OCI-M1 (cell line): Measurements from ENCODE around the gene PML.
"Not testable (repeated sequence)": the region's sequence is repeated elsewhere in the genome, so short reads cannot be mapped to it uniquely, and the experiment has no call there.

ENCODE experiments used
- DNase-seq: peaks from one replicate; lab custom pipeline; 2025; lab: John Stamatoyannopoulos, UW

Gene PML

GRCh38 chr15:73957785-73958184, 36.7 kb upstream of the PML start:
- DNase-seq, result no peak

GRCh38 chr15:73959012-73959581, 35.4 kb upstream of the PML start:
- DNase-seq, result no peak

GRCh38 chr15:73959801-73960200, 34.7 kb upstream of the PML start:
- DNase-seq, result no peak

GRCh38 chr15:73960472-73961070, 33.9 kb upstream of the PML start:
- not testable (repeated sequence) for DNase-seq

- DNase-seq, result no peak
Observed at GRCh38 chr15:73962433-73962832, 32.1 kb upstream of the PML start.

- peak; percentile 87 for DNase-seq
Observed at GRCh38 chr15:73964736-73965093, 29.8 kb upstream of the PML start.

GRCh38 chr15:73965094-73965757, 29.3 kb upstream of the PML start:
- no peak for DNase-seq

- DNase-seq, result peak; percentile 20
Observed at GRCh38 chr15:73965758-73966113, 28.8 kb upstream of the PML start.

- no peak for DNase-seq
Observed at GRCh38 chr15:73968461-73968860, 26.1 kb upstream of the PML start.

GRCh38 chr15:73969151-73969759, 25.3 kb upstream of the PML start:
- DNase-seq, result no peak

- DNase-seq, result peak; percentile 91
Observed at GRCh38 chr15:73972984-73973682, 21.4 kb upstream of the PML start.

- not testable (repeated sequence) for DNase-seq
Observed at GRCh38 chr15:73973683-73974200, 20.8 kb upstream of the PML start.

GRCh38 chr15:73975440-73976125, 18.9 kb upstream of the PML start:
- peak; percentile 80 for DNase-seq

- no peak for DNase-seq
Observed at GRCh38 chr15:73978896-73979295, 15.6 kb upstream of the PML start.

- DNase-seq, result no peak
Observed at GRCh38 chr15:73979636-73980035, 14.9 kb upstream of the PML start.

GRCh38 chr15:73981761-73982221, 12.7 kb upstream of the PML start:
- no peak for DNase-seq

- peak; percentile 72 for DNase-seq
Observed at GRCh38 chr15:73982222-73982962, 12.1 kb upstream of the PML start.

- no peak for DNase-seq
Observed at GRCh38 chr15:73983211-73983727, 11.2 kb upstream of the PML start.

- no peak for DNase-seq
Observed at GRCh38 chr15:73983773-73984172, 10.7 kb upstream of the PML start.

GRCh38 chr15:73984208-73984979, 10.1 kb upstream of the PML start:
- DNase-seq, result no peak
